ENCODE results near the gene MED16.
"Not testable (repeated sequence)": the region's sequence is repeated elsewhere in the genome, so short reads cannot be mapped to it uniquely, and the experiment has no call there.

The MED16 gene

DNA sequence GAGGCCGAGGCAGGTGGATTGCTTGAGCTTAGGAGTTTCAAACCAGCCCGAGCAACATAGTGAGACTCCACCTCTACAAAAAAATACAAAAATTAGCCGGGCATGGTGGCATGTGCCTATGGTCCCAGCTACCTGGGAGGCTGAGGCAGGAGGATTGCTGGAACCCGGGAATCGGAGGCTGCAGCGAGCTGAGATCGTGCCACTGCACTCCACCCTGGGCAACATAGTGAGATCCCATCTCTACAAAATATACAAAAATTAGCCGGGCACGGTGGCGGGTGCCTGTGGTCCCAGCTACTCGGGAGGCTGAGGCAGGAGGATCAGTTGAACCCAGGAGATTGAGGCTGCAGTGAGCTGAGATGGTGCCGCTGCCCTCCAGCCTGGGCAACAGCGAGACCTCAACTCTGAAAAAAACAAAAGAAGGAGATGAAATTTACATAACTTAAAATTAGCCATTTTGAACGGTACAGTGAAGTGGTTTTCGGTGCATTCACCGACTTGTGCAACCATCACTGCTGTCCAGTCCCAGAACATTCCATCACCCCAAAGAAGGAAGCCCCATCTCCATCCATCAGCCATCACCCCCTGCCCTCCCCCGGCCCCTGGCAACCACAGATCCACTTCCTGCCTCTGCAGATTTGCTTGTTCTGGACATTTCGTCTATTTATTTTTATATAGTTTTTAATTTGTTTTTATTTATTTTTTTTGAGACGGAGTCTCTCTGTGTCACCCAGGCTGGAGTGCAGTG, 66.9 kb downstream of the MED16 start:
- FAIRE-seq = no peak

DNA sequence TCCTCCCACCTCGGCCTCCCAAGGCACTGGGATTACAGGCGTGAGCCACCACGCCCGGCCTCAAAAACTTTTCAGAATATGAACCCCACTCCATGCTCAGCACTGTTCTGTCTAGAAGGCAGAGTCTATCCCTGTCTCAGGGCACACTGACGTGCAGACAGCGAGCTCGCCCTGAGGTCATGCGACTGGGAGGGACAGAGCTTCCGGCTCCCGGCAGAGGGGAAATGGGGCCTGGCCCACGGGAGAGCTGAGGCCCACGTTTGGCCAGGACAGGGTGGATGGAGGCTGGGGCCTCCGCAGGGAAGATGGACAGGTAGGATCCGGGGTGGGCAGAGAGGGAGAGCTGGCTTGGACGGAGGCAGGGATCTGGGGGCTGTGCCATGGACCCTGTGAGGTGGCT, 68.1 kb downstream of the MED16 start:
- no peak for FAIRE-seq

DNA sequence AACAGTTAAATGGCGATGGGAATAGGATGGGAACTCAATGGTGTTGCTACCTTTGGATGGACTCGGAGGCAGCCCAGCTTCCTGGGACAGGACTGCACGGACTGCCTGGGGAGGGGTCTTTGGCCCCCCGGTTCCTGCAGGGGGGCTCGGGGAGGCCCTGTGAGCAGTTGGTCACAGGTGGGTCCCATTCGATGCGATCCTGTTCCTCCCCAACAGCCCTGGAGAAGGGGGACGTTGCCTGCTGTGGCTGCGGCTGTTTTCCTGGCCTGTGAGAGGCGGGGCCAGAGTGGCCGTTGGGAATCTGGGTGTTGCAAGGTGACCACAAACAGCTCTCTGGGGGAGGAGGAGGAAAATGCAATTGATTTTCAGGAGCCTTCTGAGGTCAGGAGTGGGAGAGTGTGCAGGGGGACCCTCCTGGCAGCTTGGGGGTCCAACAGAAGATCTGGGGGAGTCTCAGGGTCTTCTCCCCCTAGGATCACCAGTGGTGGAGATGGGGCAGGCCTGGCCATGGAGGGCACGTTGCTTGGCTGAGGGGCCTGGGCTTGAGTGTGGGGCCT, 69.3 kb downstream of the MED16 start:
- FAIRE-seq = no peak

DNA sequence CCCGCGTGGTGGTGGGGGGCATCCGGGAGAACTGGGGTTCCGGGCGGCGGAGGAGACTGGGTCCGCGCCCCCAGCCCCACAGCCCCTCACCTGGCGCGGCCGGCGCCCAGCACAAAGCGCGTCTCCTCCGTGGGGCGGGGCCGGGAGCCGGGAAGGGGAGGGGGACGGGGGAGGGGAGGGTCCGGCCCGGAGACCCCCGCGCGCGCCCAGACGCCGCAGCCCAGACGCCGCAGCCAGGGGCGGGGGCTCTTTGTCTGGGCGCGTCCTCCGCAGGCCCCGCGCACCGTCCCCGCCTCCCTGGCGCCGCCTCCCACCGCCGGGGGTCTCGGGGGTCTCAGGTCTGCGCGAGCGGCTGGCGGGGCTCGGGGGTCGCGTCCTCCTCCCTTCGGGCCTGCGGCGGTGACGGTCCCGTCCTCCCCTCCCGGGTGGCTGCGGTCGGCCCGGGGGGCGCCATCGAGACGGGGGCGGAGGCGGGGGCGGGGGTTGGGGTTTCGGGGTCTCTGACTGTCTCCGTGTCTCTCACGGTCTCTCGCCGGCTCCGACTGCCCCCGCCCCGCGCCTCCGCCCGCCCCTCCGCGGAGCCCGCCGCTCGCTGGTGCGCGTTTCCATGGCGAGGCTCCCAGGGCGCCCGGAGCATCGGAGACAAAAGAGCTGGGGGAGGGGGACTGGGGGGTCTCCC, 71.0 kb downstream of the MED16 start, which contains the start of gene PLPPR3:
PLPPR3 (minus strand) TSS at position 131 of the 679 bp plus-strand sequence. CDS start 396 bp downstream, outside the sequence.
- no peak for FAIRE-seq

GRCh38 chr19:821231-821824, 71.7 kb downstream of the MED16 start:
- FAIRE-seq = no peak

- not testable (repeated sequence) for FAIRE-seq
Observed at GRCh38 chr19:820212-820611, 72.8 kb downstream of the MED16 start.

Measured in islet of Langerhans (tissue), 1 donor.